Tibial nerve (tissue), 4 donors: ENCODE measurements around the gene PGF.

ENCODE experiments used
- CTCF ChIP-seq, 5 experiments: fragments of 200-600 bp in 3 of 5; fragments of 450-650 bp in 2 of 5; sonication (generic) in 3 of 5; IDR thresholded peaks; one replicate each; pipeline ENCODE4 v1.5.1; 2016 to 2019; ENCODE audit warnings: antibody characterized with exemption in 5 of 5, mild to moderate bottlenecking in 3 of 5, moderate library complexity in 2 of 5
- EP300 ChIP-seq, 2 donors: sonication (generic); formaldehyde crosslinking; IDR thresholded peaks; one replicate each; pipeline ENCODE4 v1.6.1; 2017; ENCODE audit warnings: antibody characterized with exemption in 2 of 2, mild to moderate bottlenecking in 1 of 2
- POLR2A ChIP-seq, 2 donors: fragments of 450-650 bp; IDR thresholded peaks; one replicate each; pipeline ENCODE4 v1.6.1; 2017; ENCODE audit warnings: antibody characterized with exemption in 2 of 2, mild to moderate bottlenecking in 2 of 2, moderate library complexity in 2 of 2

GRCh38 chr14:74915426-74915825, 40.0 kb downstream of the PGF start:
- TF ChIP-seq EP300 (IDR thresholded peaks at IDR 0.05), result no peak
- no peak for TF ChIP-seq POLR2A (IDR thresholded peaks at IDR 0.05)
- TF ChIP-seq CTCF (IDR thresholded peaks at IDR 0.05), result no peak
